H1 (cell line): ENCODE results near the gene KCNK7. TPM values are rescaled to one million over a fixed set of nuclear protein-coding genes. Genes with fewer than 3 reads are reported as not detected.

ENCODE experiments used
- CHD7 ChIP-seq: fragments of 300-600 bp; sonication (generic); IDR thresholded peaks from 2 replicates; pipeline ENCODE4 v1.7.1; 2012; ENCODE audit warnings: low read length, moderate library complexity, mild to moderate bottlenecking, inconsistent platforms; ENCODE audit not compliant: insufficient replicate concordance
- polyA plus RNA-seq, 7 experiments: library from polyadenylated mRNA; depleted of rRNA in 3 of 7; stranded (reverse) in 5 of 7; unstranded in 2 of 7; fragments of >200 nt in 5 of 7; fragments of 200-250 nt in 2 of 7; gene quantifications; 1 replicate in 5 of 7; 2 replicates in 1 of 7; 4 replicates in 1 of 7; pipeline versions ENCODE4 v1.2.1 to v1.2.3, GENCODE V29; 2011 to 2013; ENCODE audit warnings: missing spikeins in 2 of 7, mixed read lengths in 2 of 7
- total RNA-seq: library from RNA; stranded (reverse); fragmentation: NEBNext Ultra II Directional; extraction: Animal tissue kit (Norgen Biotek cat#: 25700); gene quantifications from 2 replicates; pipeline ENCODE4 v1.2.1, GENCODE V29; 2021

KCNK7 gene
- total and polyA plus RNA-seq, 2 of the 8 experiments (the other 6 are each of a cell fraction or from before 2014, with no cell fraction given), result 0.74 to 1.0 TPM

- no peak for TF ChIP-seq CHD7
- TF ChIP-seq, all 59 proteins: peak for 0
These were observed 45.1 kb upstream of the KCNK7 start (continued) for GRCh38 chr11:65640483-65641296.
